ENCODE data around the gene MYH15.

The MYH15 gene

DNA sequence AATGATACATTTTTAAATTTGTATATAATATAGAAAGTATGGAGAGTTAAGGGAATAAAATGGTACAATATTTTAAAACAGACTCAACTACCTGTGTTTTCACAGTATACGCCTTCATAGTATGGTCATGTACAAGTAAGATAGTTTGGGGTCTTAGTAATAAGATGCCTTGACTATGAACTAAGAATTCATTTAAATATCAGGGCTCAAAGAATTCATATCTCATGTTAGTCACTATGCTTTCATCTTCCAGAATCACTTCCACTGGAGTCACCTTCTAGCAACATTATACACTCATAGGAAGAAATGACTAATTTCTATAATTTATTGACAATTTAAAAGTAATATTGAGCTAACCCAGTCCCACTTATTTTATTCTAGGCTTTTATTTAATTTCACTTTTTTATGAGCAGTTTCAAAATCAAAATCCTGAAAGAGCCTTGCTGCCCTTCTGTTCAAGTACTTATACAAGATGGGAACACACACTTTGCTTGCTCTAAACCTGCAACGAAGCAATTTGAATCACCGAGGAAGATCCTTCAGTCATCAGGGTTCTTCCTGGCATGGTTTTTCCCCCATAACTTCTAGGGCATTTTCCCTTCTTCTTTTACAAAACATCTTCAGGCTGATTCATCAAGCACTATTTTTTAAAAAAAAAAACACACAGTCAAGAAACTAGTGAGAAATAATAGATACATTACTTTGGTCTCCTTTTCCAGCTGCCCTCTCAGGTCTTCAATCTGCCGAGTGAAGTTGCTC lies 94.1 kb downstream of the MYH15 start:
- no peak for DNase-seq (ENCODE audit: low read depth in 2 of 2)

- no peak for DNase-seq (ENCODE audit: low read depth in 2 of 2)
Measured at GRCh38 chr3:108415661-108416060, 94.7 kb downstream of the MYH15 start.

DNA sequence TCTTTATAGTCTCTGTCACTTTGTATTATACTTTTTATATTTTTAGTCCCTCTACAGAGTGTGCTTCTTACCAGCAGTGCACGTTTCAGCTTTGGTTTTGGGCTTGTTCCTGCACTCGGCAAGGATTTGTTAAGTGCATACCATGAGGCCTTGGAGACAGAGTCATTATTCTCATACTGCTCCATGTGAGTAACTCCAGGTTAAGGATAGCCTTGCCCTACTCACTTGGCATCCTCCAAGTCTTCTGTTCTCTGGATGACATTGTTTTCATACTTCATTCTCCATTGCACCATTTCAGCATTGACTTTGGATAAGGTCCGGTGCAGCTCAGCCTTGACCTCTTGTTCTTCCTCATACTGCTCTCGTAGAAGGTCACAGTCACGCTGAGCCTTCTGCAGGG lies 96.4 kb downstream of the MYH15 start:
- DNase-seq (ENCODE audit: low read depth in 2 of 2), result no peak

- DNase-seq (ENCODE audit: low read depth in 2 of 2), result no peak
Measured at GRCh38 chr3:108412121-108412750, 98.2 kb downstream of the MYH15 start.

DNA sequence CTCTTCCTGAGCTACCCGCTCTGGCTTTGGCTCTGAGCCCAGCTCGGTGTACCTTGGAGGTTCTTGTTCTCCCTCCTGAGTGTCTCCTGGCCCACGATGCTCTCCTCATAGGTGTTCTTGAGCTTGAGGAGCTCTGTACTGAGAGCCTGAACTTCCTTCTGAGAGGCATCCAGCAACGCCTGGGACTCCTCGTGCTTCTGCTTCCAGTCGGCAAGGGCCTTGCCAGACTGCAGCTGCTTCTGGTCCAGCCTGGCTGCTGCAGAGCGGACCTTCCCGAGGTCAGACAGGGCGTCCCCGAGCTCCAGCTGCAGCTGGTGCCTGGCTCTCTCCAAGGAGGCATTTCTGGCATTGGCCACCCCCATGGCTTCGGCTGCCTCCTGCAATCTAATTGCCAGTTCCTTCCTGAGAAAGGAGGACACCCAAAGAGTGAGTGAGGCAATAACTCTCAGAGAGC lies 99.8 kb downstream of the MYH15 start:
- no peak for DNase-seq (ENCODE audit: low read depth in 2 of 2)

DNA sequence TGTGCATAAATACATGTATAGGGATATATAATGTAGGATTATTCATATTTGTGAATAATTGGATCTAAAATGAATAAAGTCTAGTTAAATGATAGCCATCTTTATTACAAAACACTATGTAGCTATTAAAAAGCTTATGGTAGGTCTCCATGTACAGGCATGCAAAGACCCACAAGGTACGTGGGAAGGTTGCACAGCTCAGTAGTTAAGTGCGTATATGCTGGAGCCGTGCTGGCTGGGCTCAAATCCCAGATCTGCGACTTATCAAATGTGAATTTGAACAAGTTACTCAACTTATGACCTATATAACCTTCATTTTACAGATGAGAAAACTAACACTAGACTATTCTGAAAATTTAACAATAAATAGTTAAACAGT lies 100.6 kb downstream of the MYH15 start:
- DNase-seq (ENCODE audit: low read depth in 2 of 2), result no peak

- no peak for DNase-seq (ENCODE audit: low read depth in 2 of 2)
Measured at GRCh38 chr3:108408883-108409799, 101.3 kb downstream of the MYH15 start.

DNA sequence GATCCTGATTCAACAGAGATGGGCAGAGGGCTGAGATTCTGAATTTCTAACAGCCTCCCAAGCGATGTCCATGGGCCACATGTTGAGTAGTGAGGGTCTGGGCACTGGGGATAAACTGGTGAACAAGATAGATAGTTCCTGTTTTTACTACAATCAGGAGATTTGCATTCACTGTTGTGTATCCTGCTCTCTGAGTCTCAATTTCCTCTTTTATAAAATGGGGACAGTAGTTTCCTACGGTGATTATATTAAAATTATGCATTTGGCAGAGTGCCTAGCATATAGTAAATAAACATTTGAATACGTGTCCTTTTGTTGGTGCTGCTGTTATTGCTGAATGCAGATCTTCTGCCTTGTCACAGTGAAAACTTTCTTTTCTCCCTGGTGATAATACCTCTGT lies 102.5 kb downstream of the MYH15 start:
- no peak for DNase-seq (ENCODE audit: low read depth in 2 of 2)

DNA sequence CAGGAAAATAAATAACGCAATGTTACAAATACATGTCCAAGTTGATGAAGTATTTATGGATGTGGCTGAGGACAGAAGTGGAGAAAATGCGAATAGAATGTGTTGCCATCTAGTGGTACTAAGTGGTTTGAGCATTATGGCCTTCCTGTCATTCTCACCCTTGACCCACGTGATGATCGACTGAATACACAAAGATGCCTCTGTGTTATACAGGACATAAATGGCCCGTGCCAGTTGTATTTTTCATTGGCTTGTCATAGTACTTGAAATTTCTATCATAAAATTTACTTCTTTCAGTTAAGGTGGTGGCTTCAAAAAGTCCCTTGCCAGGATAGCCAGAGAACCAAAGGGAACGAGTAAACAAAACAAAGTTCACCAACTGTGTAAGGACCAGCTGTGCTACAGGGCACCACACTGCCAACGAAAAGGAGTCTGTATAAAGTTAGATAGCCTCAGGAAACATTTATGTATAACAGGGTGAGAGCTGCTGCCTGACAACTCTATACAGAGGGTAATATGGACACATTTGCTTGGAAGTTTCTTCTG lies 103.7 kb downstream of the MYH15 start:
- no peak for DNase-seq (ENCODE audit: low read depth in 2 of 2)

DNA sequence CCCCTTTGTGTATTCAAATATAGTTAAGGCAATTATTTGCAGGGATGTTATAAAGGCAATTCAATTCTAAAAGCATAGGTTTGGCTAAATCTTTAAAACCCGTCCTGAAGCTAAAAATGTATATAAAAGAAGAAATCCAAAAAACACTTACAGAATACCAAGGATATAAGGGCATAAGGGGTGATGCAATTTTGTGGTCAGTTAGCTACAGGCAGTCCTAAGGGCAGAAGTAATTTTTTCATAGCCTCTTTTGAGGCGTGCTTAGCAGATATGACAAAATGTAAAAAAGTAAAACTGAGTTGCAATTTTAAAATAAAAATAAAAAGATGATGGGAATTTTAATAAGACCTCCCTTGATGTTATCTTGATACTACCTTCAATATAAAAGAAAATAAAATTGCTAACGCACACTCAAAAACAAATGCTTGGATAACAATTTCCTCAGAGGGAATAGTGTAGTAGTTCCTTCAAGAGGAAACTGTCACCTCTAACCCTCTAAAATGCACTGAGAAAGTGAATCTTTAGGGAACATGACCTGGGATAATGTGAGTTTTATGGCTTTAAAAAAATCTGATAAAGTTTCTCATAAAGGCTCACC lies 104.2 kb downstream of the MYH15 start:
- no peak for DNase-seq (ENCODE audit: low read depth in 2 of 2)

GRCh38 chr3:108404368-108404767 lies 106.0 kb downstream of the MYH15 start:
- DNase-seq (ENCODE audit: low read depth in 2 of 2), result no peak

GRCh38 chr3:108403686-108404345 lies 106.6 kb downstream of the MYH15 start:
- no peak for DNase-seq (ENCODE audit: low read depth in 2 of 2)

GRCh38 chr3:108403198-108403597 lies 107.2 kb downstream of the MYH15 start:
- DNase-seq (ENCODE audit: low read depth in 2 of 2), result no peak

DNA sequence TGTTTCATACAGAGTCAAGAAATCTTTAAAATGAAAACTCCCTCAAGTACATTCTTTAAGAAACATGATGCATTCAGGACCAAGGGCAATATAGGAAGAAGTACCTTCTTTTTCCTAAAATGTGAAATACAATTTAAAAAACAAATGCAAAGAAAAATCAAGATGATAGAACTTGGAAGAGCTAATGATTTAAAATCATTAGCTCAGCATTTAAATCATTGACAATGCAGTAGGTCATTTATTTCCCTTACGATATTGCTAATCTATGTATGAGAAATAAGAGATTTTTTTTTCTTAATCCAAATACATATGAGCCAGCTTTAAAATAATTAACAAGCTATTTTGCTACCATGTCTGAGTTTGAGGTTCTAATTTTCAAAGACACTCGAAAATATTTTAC lies 108.6 kb downstream of the MYH15 start:
- no peak for DNase-seq (ENCODE audit: low read depth in 2 of 2)

GRCh38 chr3:108398510-108398909 lies 111.9 kb downstream of the MYH15 start:
- no peak for DNase-seq (ENCODE audit: low read depth in 2 of 2)

DNA sequence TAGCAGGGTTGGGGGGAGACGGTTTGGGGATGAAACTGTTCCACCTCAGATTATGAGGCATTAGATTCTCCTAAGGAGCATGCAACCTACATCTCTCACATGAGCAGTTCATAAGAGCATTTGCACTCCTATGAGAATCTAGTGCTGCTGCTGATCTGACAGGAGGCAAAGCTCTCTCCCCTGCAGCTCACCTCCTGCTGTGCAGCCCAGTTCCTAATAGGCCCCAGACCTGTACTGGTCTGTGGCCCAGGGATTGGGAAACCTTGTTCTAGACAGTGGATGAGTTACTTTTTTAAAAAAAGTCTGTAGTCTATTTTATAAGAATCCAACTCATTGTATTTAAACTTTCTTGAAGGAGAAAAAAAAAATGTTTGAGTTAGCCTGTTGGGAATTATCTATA lies 114.1 kb downstream of the MYH15 start:
- no peak for DNase-seq (ENCODE audit: low read depth in 2 of 2)

DNA sequence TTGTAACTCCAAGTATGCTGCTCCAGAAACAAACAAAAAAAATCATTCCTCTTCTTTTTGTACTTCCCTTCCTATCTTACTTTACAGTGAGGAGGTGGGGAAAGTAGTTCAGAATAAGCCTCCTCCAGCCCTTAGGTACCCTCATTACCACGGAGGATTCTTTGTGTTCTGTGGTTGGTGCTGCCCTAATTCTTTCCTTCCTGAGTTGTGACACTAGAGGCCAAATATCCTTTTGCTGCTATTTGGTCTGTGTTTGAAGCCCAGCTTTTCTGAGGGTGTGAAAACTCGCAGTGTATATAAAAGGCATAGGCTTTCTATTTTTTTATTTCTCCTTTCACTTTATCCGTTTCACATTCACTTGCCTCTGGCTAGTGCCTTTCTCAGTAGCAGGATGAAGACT lies 115.8 kb downstream of the MYH15 start:
- no peak for DNase-seq (ENCODE audit: low read depth in 2 of 2)

GRCh38 chr3:108394016-108394415 lies 116.4 kb downstream of the MYH15 start:
- no peak for DNase-seq (ENCODE audit: low read depth in 2 of 2)

- DNase-seq (ENCODE audit: low read depth in 2 of 2), result no peak
Measured at GRCh38 chr3:108393128-108393900, 117.1 kb downstream of the MYH15 start.

DNA sequence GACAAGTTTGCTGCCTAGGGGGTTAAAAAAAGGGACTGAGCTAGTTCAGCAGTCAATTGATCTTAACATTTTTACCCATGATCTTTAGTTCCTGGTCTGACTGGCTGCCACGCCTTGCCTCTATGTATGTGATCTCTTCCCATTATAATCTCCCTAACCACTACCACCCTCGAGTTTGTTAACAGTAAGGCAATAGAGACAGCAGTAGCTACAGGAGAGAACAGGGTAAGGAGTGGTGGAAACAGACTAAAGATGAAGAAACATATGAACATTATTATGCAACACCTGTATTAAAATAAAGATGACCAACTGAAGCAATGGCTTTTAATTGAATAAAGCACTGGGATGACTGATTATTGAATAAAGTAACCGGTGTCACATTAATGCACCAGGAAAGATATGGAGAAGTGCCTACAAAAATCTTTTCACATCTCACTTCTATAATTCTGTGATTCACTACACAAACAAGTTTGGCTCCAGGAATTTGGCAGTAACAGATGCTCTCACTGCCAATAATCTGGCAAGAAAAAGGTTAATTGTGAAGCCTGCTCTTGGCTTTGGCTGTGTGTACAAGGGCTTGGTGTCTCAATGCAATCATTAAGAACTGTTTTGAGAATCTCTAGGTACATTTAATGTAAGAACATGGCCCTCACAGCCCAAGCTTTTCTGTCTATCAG lies 118.3 kb downstream of the MYH15 start:
- no peak for DNase-seq (ENCODE audit: low read depth in 2 of 2)

Measured in stimulated activated CD4-positive, alpha-beta T cell treated with anti-CD3 and anti-CD28 coated beads, Interleukin-1b, Interleukin-23, amount 100 ng/mL, for 1 hour (primary cell).